Brain microvascular endothelial cell (primary cell): Measurements from ENCODE around the gene ZNF419.
"Not testable (repeated sequence)": the region's sequence is repeated elsewhere in the genome, so short reads cannot be mapped to it uniquely, and the experiment has no call there.

Experiments used
- DNase-seq: peaks from one replicate; pipeline ENCODE4 v3.0.0-alpha.2; 2020
- H3K27ac ChIP-seq: fragments of 250-450 bp; sonication (Bioruptor Pico); 2 replicates; pipeline ENCODE4 v1.5.1; 2020; ENCODE audit warnings: mild to moderate bottlenecking, moderate library complexity
- H3K27me3 ChIP-seq: fragments of 250-450 bp; sonication (Bioruptor Pico); replicated peaks from 2 replicates; pipeline ENCODE4 v1.5.1; 2020; ENCODE audit warnings: mild to moderate bottlenecking
- H3K36me3 ChIP-seq: fragments of 250-450 bp; sonication (Bioruptor Pico); replicated peaks from 2 replicates; pipeline ENCODE4 v1.5.1; 2020; ENCODE audit warnings: mild to moderate bottlenecking
- H3K4me3 ChIP-seq: 2 replicates; pipeline ENCODE4 v1.5.1; 2011; ENCODE audit warnings: low read depth, mild to moderate bottlenecking, control low read depth, low read length, moderate library complexity
- in situ Hi-C: cut with HindIII; loops from 2 replicates; pipeline ENCODE4 v1.10.0; 2017; ENCODE audit warnings: low sequenced_read_pairs, low pct_ligation_motif_present
- TF ChIP-seq, protein P1 (sequence below): IDR thresholded peaks from 2 replicates; pipeline ENCODE4 v1.5.1; 2011; ENCODE audit warnings: low read depth, mild to moderate bottlenecking, moderate library complexity, low read length, control low read depth, inconsistent platforms; ENCODE audit errors: missing control alignments

ZNF419 gene

DNA sequence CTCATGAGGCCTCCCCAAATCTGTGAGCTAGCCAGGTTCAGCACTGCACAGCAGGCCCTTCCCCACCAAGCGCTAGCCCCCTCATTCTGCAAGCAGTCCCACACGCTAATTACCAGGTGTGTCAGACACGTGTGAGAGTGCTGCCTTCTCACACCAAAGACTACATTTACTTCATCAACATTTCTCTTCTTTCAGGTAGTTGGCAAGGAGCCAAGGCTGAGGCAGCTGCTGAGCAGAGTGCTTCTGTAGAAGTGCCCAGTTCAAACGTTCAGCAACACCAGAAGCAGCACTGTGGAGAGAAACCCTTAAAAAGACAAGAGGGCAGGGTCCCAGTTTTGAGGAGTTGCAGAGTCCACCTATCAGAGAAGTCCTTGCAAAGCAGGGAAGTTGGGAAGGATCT, 18.6 kb downstream of the ZNF419 start:
- TF ChIP-seq, protein P1, sequence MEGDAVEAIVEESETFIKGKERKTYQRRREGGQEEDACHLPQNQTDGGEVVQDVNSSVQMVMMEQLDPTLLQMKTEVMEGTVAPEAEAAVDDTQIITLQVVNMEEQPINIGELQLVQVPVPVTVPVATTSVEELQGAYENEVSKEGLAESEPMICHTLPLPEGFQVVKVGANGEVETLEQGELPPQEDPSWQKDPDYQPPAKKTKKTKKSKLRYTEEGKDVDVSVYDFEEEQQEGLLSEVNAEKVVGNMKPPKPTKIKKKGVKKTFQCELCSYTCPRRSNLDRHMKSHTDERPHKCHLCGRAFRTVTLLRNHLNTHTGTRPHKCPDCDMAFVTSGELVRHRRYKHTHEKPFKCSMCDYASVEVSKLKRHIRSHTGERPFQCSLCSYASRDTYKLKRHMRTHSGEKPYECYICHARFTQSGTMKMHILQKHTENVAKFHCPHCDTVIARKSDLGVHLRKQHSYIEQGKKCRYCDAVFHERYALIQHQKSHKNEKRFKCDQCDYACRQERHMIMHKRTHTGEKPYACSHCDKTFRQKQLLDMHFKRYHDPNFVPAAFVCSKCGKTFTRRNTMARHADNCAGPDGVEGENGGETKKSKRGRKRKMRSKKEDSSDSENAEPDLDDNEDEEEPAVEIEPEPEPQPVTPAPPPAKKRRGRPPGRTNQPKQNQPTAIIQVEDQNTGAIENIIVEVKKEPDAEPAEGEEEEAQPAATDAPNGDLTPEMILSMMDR: no peak
- no peak for DNase-seq
- Histone ChIP-seq H3K27me3 (no peaks in the 10 kb centered on the region), H3K27ac (no peak overlapping the region), H3K4me3 (no peak overlapping the region), H3K36me3 (peaks cover 29% of the 10 kb centered on the region)
- in situ Hi-C loops: no loop called here

DNA sequence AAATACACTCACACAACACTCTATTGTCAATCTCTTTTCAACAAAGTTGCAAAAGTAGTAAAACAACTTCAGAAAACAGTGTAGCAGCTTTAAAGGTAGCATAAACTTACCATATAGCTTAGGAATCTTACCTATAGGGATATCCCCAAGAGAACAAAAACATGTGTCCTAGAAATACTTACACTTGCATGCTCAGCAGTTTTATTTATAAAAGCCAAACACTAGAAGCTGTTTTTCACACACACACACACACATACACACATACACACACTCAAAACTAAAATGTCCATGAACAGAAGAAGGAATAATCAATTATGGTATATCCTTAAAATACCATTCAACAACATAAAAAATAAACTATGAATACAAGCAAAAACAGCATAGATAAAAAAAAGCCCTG, 23.9 kb downstream of the ZNF419 start:
- Histone ChIP-seq H3K36me3 (peaks cover 12% of the 10 kb centered on the region), H3K4me3 (no peak overlapping the region), H3K27ac (no peak overlapping the region), H3K27me3 (no peaks in the 10 kb centered on the region)
- in situ Hi-C loops: no loop called here
- TF ChIP-seq, protein P1: no peak
- no peak for DNase-seq

DNA sequence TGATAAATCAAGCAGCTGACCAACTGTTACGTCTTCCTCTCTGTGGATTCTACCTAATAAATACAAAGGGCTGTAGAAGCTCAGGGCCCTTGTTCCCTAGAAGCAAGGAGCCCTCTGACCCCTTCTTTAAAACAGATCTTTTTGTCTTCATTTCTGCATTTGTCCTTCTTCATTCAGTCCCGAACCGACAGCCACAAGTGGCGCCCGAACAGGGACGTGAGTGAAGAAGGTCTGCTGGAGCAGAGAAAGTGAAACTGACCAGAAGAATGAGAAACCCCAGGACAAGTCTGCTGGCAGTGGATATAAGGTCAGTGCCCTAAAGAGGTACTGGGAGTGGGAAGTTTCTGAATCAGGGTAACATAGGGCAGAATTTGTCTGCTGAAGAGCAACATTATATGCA, 25.3 kb downstream of the ZNF419 start:
- no peak for DNase-seq
- Histone ChIP-seq H3K36me3 (no peaks in the 10 kb centered on the region), H3K27ac (no peak overlapping the region), H3K27me3 (no peaks in the 10 kb centered on the region), H3K4me3 (no peak overlapping the region)
- in situ Hi-C loops: no loop called here
- TF ChIP-seq, protein P1: no peak

DNA sequence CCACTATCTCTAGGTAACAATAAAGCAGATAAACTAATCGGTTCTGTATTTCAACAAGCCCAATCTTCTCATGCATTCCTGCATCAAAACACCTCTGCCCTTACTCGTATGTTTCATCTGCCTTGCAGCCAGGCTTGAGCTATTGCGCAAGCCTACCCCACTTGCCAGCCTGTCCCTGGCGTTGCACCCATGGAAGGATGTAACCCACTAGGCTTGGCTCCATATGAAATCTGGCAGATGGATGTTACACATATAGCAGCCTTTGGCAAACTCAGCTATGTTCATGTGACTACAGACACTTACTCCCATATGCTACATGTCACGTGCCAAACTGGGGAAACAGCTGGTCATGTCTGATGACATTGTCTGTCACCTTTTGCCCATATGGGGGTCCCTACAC, 27.7 kb downstream of the ZNF419 start:
- Histone ChIP-seq H3K4me3 (no peak overlapping the region), H3K27ac (no peak overlapping the region), H3K36me3 (no peaks in the 10 kb centered on the region), H3K27me3 (no peaks in the 10 kb centered on the region)
- TF ChIP-seq, protein P1: no peak
- DNase-seq: no peak
- in situ Hi-C loops: no loop called here

DNA sequence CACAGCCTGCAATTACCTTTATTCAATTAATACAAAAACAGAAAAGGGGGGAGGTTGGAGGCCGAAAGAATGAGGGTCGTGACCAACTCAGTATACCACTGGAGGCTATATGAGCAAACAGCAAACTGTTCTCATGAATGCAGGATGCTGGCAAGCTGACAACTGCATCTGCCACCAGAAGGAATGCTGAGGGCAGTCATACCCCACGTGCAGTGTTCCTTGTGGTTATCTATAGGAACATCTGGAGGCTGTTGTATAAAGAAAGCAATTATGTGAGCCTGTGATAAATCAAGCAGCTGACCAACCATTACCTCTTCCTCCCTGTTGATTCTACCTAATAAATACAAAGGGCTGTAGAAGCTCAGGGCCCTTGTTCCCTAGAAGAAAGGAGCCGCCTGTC, 30.5 kb downstream of the ZNF419 start:
- H3K4me3 ChIP-seq, in situ Hi-C loops, H3K36me3 ChIP-seq, DNase-seq, H3K27me3 ChIP-seq, H3K27ac ChIP-seq: not testable (repeated sequence)

DNA sequence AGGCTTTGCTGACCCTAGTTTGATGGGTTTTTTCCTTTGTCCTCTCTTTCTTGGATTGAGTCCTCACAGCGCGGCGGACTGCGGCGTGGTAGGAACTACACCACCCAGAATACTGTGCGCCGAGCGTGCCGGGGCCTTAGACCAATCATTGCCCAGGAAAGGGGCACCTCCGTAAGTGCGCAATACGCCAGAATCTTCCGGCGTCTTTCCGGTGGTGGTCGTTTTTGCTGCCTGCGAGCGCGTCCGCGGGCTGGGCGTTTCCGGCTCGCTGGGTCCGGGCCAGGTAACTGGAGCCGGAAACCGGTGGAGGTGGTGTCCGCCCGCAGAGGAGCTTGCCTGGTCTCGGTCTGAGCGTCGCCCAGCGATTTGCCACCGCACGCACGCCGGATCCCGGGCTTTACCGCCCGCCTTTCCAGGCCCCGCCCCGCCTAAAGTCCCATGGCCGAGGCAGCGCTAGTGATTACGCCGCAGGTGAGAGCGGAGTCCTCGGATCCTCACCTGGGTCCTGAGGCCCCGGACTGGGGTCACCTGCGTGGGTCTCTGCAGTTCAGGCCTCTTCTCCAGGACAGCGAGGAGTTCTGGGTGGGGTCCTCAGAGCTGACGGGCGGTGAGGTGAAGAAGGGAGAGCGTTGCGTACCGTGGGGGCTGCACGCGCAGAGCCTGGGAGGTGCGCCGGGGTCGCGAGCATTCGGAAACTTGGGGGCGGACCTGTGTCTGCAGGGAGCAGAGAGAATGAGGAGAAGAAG, 39.8 kb downstream of the ZNF419 start, which contains the start of gene ZNF549:
TSS of gene ZNF549 (plus strand) at position 221 of the 746 bp plus-strand sequence. CDS start at position 439, 218 bp downstream.
- DNase-seq: peak; percentile 89
- in situ Hi-C loops: no loop called here
- Histone ChIP-seq H3K27ac (no peak within 1 kb of the TSS), H3K4me3 (peak within 1 kb of the TSS; percentile 96), H3K27me3 (no peaks in the 10 kb centered on the region), H3K36me3 (peaks cover 2% of the 10 kb centered on the region)
- TF ChIP-seq, protein P1: no peak
